T-helper 17 cell (primary cell): ENCODE data around the gene PPP1R12B. TPM values are rescaled to one million over a fixed set of nuclear protein-coding genes. Genes with fewer than 3 reads are reported as not detected.
"Not testable (repeated sequence)": the region's sequence is repeated elsewhere in the genome, so short reads cannot be mapped to it uniquely, and the experiment has no call there.

Source experiments
- ATAC-seq: fragments of 150-1000 bp; cut with Tn5 transposase; 2 replicates; pipeline ENCODE4 v1.10.0; 2021; ENCODE audit warnings: mild to moderate bottlenecking, moderate library complexity
- DNase-seq, 3 donors: peaks; one replicate each; pipeline versions ENCODE4 v3.0.0 to v3.0.0-alpha.2; 2020 to 2021
- H3K9me3 ChIP-seq: one replicate; pipeline ENCODE4 v1.7.0; 2013; ENCODE audit warnings: low read length, mild to moderate bottlenecking; ENCODE audit not compliant: control insufficient read depth, poor library complexity, severe bottlenecking
- H3K27ac Mint-ChIP-seq: one replicate; pipeline ENCODE4 v1.8.0; 2022; ENCODE audit warnings: mild to moderate bottlenecking, moderate library complexity, mixed read lengths
- H3K27me3 Mint-ChIP-seq: one replicate; pipeline ENCODE4 v1.8.0; 2022; ENCODE audit warnings: mixed read lengths
- H3K36me3 Mint-ChIP-seq: one replicate; pipeline ENCODE4 v1.8.0; 2022; ENCODE audit warnings: low read depth, mixed read lengths
- H3K4me1 Mint-ChIP-seq: one replicate; pipeline ENCODE4 v1.8.0; 2022; ENCODE audit warnings: mild to moderate bottlenecking, mixed read lengths
- H3K4me3 Mint-ChIP-seq: one replicate; pipeline ENCODE4 v1.8.0; 2022; ENCODE audit warnings: mild to moderate bottlenecking, moderate library complexity, mixed read lengths
- total RNA-seq, 4 donors: library from RNA in 2 of 4; stranded (reverse) in 2 of 4; gene quantifications; one replicate each; pipeline ENCODE4 v1.2.3 and lab custom pipeline; 2022 to 2026

PPP1R12B gene
- total RNA-seq, 2 donors from 2014 or later: 28.6 to 30.4 TPM

GRCh38 chr1:202501281-202501680 lies 152.8 kb downstream of the PPP1R12B start:
- H3K4me1 Mint-ChIP-seq: no peaks in the 10 kb centered on the region
- no peak overlapping the region for H3K27ac Mint-ChIP-seq
- no peaks in the 10 kb centered on the region for H3K9me3 ChIP-seq
- no peak overlapping the region for H3K4me3 Mint-ChIP-seq
- ATAC-seq (no peak), DNase-seq (no peak)
- no peaks in the 10 kb centered on the region for H3K27me3 Mint-ChIP-seq
- H3K36me3 Mint-ChIP-seq: peaks cover 7% of the 10 kb centered on the region

DNA sequence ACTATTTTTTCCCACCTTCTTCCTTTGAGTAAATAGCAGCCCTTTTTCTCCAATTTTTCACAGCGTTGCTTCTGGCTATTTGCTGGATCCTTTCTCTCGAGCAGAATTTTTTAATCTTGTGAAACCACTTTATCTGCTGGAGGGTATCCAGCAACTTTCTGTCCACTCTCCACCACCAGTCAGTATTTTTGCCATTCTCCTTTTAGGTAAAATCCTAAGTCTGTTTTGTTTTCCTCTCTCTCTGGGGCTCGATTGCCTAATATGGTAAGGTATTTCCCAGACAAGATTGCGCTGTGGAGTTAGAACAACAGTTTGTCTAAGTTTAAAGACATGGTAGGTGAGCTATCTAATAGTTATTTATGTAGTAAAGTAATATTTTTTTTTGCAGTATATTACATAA lies 156.9 kb downstream of the PPP1R12B start:
- H3K36me3 Mint-ChIP-seq: peaks cover 7% of the 10 kb centered on the region

DNA sequence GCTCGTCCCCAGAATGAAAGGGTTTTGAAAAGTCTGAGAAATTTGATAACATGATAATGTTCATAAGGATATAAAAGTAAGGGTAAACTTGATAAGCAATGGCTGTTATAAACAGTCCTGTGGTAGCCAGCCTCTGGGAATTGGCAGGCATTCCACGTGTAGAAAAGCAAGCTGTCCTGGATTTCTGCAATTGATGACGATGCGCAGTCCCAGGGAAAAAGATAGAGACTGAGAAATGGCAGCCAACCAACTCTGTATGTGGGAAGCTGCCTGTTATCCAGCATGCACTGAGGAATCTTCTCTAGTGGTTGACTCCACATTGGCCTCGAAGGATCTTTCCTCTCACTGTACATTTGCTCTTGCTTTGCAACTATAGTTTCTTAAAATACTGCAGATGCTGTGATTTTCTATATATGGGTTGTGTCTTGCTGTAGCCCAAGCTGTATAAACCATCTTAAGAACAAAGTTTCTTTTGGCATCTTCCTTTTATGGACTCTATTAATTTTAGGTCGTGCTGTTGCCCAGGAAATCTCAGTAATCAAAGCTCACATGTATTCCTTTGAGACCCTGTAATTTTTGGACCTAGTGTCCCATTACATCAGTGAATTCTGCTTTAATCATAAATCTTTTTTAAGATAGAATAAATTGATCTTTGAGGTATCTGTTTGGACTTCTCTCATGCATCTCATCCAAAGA lies 157.5 kb downstream of the PPP1R12B start:
- not testable (repeated sequence) for DNase-seq, H3K36me3 Mint-ChIP-seq, H3K27ac Mint-ChIP-seq, H3K4me3 Mint-ChIP-seq, H3K4me1 Mint-ChIP-seq, H3K9me3 ChIP-seq, ATAC-seq, H3K27me3 Mint-ChIP-seq

More for the DNA sequence above, 156.9 kb downstream of the PPP1R12B start:
- no peak for ATAC-seq
- Mint-ChIP-seq H3K4me1 (no peaks in the 10 kb centered on the region), H3K4me3 (no peak overlapping the region), H3K27ac (no peak overlapping the region), H3K27me3 (no peaks in the 10 kb centered on the region)
- DNase-seq: no peak
- H3K9me3 ChIP-seq: no peaks in the 10 kb centered on the region

DNA sequence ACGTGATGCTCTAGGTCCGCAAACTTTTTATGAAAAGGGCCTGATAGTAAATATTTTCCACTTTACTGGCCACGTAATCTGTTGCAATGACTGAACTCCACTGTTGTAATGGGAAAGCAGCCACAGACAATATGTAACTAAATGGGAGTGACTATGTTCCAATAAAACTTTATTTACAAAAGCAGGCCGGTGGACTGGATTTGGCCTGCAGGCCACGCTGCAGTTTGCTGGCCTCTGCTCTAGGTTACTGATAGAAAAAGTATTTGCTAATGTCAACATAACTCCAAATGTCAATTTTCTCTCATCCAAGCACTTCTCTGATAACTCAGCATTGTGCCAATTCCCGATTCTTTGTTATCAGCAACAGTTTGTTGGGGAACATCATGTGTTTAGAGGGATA lies 160.4 kb downstream of the PPP1R12B start:
- DNase-seq, ATAC-seq, H3K27me3 Mint-ChIP-seq, H3K36me3 Mint-ChIP-seq, H3K4me3 Mint-ChIP-seq, H3K27ac Mint-ChIP-seq, H3K4me1 Mint-ChIP-seq, H3K9me3 ChIP-seq: not testable (repeated sequence)

DNA sequence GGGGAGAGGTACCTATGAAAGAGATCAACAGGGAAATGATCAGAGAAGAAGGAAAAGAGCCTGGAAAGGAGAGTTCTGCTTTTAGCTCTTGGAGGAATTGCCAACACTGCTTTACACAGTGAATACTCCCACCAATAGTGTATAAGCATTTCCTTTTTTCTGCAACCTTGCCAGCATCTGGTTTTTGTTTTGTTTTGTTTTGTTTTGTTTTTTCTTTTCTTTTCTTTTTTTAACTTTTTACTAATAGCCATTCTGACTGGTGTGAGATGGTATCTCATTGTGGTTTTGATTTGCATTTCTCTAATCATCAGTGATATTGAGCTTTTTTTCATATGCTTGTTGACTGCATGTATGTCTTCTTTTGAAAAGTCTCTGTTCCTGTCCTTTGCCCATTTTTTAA lies 165.4 kb downstream of the PPP1R12B start:
- ATAC-seq, H3K27me3 Mint-ChIP-seq, DNase-seq, H3K36me3 Mint-ChIP-seq, H3K4me1 Mint-ChIP-seq, H3K4me3 Mint-ChIP-seq, H3K9me3 ChIP-seq, H3K27ac Mint-ChIP-seq: not testable (repeated sequence)

- peaks cover 5% of the 10 kb centered on the region for H3K4me1 Mint-ChIP-seq
Observed at GRCh38 chr1:202516434-202516877, 168.0 kb downstream of the PPP1R12B start.

GRCh38 chr1:202517146-202517545 lies 168.6 kb downstream of the PPP1R12B start:
- ATAC-seq, H3K27me3 Mint-ChIP-seq, H3K36me3 Mint-ChIP-seq, H3K4me1 Mint-ChIP-seq, H3K4me3 Mint-ChIP-seq, H3K9me3 ChIP-seq, H3K27ac Mint-ChIP-seq, DNase-seq: not testable (repeated sequence)

More at GRCh38 chr1:202516434-202516877, 168.0 kb downstream of the PPP1R12B start:
- no peaks in the 10 kb centered on the region for H3K27me3 Mint-ChIP-seq
- no peak overlapping the region for H3K27ac Mint-ChIP-seq
- ATAC-seq (no peak), DNase-seq (no peak)
- H3K9me3 ChIP-seq: no peaks in the 10 kb centered on the region
- H3K4me3 Mint-ChIP-seq: no peak overlapping the region
- H3K36me3 Mint-ChIP-seq: peaks cover 5% of the 10 kb centered on the region

DNA sequence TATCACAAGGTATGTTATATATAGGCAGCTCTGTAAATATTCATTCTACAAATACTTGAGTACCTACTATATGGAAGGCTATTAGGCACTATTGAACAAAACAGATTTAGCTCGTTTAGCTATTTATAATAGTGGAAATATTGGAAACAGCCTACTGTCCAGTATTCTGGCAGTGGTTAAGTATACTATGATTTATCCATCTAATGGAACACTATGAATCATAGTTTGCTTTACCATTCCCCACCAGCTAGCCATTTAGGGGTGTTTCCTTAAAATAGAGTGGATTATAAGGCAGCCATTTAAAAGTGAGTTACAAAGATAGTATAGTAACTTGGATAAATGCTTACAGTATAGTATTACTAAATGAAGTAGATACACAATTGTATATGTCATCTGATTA lies 169.7 kb downstream of the PPP1R12B start:
- H3K4me3 Mint-ChIP-seq, H3K27me3 Mint-ChIP-seq, ATAC-seq, H3K27ac Mint-ChIP-seq, H3K4me1 Mint-ChIP-seq, H3K9me3 ChIP-seq, DNase-seq, H3K36me3 Mint-ChIP-seq: not testable (repeated sequence)

DNA sequence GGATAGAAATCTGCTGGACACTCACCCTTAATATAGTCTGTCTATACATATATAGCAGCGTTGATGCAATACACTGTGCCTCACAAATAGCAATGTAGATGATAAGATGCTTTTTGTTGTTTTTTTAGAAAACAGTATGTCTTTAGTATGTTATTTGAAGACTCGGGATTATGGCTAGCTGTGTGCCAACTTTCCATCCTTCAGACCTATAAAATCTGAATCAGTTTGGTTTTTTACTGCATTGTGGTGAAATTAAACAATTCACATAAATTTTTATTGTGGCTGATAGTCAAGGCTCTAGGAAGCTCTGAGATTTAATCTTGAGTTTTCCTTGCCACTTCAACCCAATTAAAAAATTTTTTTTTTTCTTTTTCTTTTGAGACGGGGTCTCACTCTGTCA lies 170.4 kb downstream of the PPP1R12B start:
- not testable (repeated sequence) for DNase-seq, H3K27ac Mint-ChIP-seq, H3K4me3 Mint-ChIP-seq, H3K4me1 Mint-ChIP-seq, ATAC-seq, H3K27me3 Mint-ChIP-seq, H3K36me3 Mint-ChIP-seq, H3K9me3 ChIP-seq

DNA sequence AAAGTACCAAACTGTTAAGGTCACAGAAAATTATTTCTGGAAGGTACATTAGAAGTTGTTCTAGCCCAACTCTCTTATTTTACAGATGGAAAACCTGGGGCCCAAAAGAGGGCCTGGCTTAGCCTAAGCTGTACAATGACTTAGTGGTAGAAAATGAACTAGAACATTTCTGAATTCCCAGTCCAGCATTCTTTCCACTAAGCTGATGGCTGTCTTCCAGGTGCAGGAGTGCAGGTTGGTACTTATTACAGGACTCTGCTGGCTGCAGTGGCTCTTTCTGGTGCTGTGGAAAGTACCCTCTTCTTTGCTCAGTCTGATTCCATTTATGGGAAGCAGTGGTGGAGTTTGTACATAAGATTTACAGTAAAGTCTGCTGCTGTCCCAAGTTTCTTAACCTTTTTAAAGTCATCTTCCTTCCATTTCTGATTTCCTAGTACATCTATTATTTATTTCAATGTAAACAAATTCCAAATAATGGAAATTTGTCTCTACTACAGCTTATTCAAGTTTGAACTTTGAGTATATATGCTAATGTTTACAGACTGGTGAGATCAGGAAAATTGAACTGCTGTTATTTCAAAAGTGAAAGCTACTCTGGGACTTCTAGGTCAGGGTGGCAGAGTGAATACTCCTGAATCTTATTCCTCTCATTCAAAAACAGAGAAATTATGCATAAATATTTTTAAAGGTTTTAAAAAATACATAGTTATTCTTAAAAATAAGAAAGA lies 171.8 kb downstream of the PPP1R12B start:
- H3K4me3 Mint-ChIP-seq, H3K27ac Mint-ChIP-seq, ATAC-seq, H3K36me3 Mint-ChIP-seq, DNase-seq, H3K9me3 ChIP-seq, H3K4me1 Mint-ChIP-seq, H3K27me3 Mint-ChIP-seq: not testable (repeated sequence)

GRCh38 chr1:202520857-202521216 lies 172.3 kb downstream of the PPP1R12B start:
- H3K4me3 Mint-ChIP-seq, ATAC-seq, H3K9me3 ChIP-seq, H3K36me3 Mint-ChIP-seq, H3K27me3 Mint-ChIP-seq, DNase-seq, H3K27ac Mint-ChIP-seq, H3K4me1 Mint-ChIP-seq: not testable (repeated sequence)

GRCh38 chr1:202521484-202521883 lies 173.0 kb downstream of the PPP1R12B start:
- not testable (repeated sequence) for H3K27ac Mint-ChIP-seq, H3K4me1 Mint-ChIP-seq, DNase-seq, ATAC-seq, H3K27me3 Mint-ChIP-seq, H3K9me3 ChIP-seq, H3K4me3 Mint-ChIP-seq, H3K36me3 Mint-ChIP-seq

DNA sequence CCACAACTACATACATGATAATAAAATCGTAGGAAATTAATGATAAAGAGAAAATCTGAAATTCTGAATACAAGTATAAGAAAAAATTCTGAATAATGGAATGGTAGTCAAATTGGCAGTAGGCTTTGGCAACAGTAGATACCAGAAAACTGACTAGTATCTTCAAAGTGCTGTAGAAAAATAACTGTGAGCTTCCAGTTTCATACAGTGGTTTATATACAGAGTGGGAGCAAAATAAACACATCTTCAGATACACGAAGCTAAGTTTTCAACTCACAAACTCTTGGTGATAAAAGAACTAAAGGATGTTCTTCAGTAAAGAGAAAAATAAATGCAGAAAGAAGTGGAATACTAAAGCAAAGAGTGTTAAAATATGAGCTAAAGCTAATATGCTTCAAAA lies 173.4 kb downstream of the PPP1R12B start:
- Mint-ChIP-seq H3K36me3 (peaks cover 2% of the 10 kb centered on the region), H3K4me1 (peaks cover 7% of the 10 kb centered on the region), H3K27me3 (no peaks in the 10 kb centered on the region), H3K4me3 (no peak overlapping the region), H3K27ac (no peak overlapping the region)
- ATAC-seq (no peak), DNase-seq (no peak)
- H3K9me3 ChIP-seq: no peaks in the 10 kb centered on the region

DNA sequence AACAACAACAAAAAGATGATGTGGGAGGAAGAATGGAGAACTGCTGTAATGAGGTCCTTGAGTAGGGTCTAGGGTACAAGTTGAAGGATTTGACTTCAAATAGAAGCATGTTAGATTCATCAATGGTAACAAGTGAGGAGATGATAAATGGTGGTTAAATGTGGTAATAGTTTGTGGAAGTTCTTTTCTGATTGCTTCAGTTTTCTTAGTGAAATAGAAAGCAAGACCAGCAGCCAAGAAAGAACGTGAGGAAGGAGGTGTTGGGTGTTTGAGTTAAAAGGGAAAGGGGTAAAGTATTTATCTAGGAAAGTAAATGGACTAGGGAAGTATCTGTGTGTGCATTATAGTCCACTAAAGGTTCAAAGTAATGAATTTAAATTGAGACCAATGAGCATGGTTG lies 177.6 kb downstream of the PPP1R12B start:
- not testable (repeated sequence) for H3K9me3 ChIP-seq, H3K27ac Mint-ChIP-seq, H3K36me3 Mint-ChIP-seq, DNase-seq, ATAC-seq, H3K4me3 Mint-ChIP-seq, H3K4me1 Mint-ChIP-seq, H3K27me3 Mint-ChIP-seq
